Thoracic aorta (tissue), 2 donors: ENCODE results near the gene A2M. TPM values are rescaled to one million over a fixed set of nuclear protein-coding genes. Genes with fewer than 3 reads are reported as not detected.

ENCODE experiments used
- ATAC-seq: fragments of 150-250 bp; one replicate; pipeline ENCODE4 v1.8.0; 2017; ENCODE audit warnings: low read depth; ENCODE audit not compliant: insufficient number of reproducible peaks, low FRiP score
- DNase-seq: peaks from one replicate; pipeline ENCODE4 v3.0.0-alpha.2; 2020; ENCODE audit warnings: low spot score
- H3K27ac ChIP-seq, 2 donors: fragments of 200-600 bp; sonication (generic); 1 replicate in 1 of 2; 2 replicates in 1 of 2; pipeline ENCODE4 v1.5.1; 2016; ENCODE audit warnings: mild to moderate bottlenecking in 2 of 2, moderate library complexity in 2 of 2
- H3K27me3 ChIP-seq: fragments of 200-600 bp; sonication (generic); replicated peaks from 2 replicates; pipeline ENCODE4 v1.6.0; 2016; ENCODE audit warnings: mild to moderate bottlenecking; ENCODE audit not compliant: insufficient read depth
- H3K36me3 ChIP-seq: fragments of 200-600 bp; sonication (generic); one replicate; pipeline ENCODE4 v1.5.1; 2016
- H3K4me1 ChIP-seq, 2 donors: fragments of 200-600 bp; sonication (generic); 1 replicate in 1 of 2; 2 replicates in 1 of 2; pipeline versions ENCODE4 v1.5.1 to v1.6.0; 2016; ENCODE audit warnings: low read depth in 2 of 2, mild to moderate bottlenecking in 1 of 2; ENCODE audit not compliant: control insufficient read depth in 1 of 2
- H3K4me3 ChIP-seq: fragments of 200-600 bp; sonication (generic); 2 replicates; pipeline ENCODE4 v1.5.1; 2016; ENCODE audit warnings: mild to moderate bottlenecking
- H3K9me3 ChIP-seq: fragments of 200-600 bp; sonication (generic); 2 replicates; pipeline ENCODE4 v1.5.1; 2016
- total RNA-seq, 2 donors: library from RNA; depleted of rRNA; stranded (reverse); fragments of >200 nt; gene quantifications; one replicate each; pipeline versions ENCODE4 v1.1.0 to v1.2.3, GENCODE V29; 2016
- TF ChIP-seq, protein P1 (sequence below): fragments of 200-600 bp; sonication (generic); IDR thresholded peaks from one replicate; pipeline ENCODE4 v1.5.1; 2019; ENCODE audit warnings: antibody characterized with exemption

Gene A2M
- total RNA-seq, 2 donors from 2014 or later: 1,073 to 1,118 TPM

DNA sequence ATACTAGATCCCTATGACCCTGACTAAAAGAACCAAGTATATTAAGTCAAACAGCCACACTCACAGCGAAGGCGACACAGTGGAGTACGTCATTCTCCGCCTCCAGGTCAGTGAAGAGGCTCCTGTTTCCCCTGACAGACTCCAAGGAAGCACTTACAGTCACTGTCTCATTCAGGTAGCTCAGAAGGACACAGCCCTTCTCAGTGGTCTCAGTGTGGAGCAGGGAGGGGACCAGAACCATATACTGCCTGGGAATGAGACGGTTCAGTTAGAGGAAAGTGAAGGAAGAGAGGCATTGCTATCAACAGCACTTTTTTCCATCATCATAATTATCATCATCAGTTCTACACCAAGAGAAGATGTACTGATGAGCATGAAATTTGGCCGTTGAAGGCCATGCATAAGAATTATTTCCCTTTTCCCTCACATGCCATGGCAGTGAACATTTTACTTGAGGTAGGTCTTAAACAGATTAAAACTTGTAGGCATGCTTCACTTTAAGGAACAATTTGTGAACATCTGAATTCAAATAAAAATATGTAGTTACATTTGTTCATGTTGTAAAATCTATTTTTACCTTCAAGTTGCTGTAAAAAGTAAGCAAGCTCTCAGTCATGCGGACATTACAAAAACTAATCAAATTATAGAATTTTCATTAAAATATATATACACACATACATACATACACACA, 2.3 kb downstream of the A2M start:
- peak overlapping the region; percentile 66 for H3K4me3 ChIP-seq
- peaks cover 26 to 43% of the 10 kb centered on the region in 2 donors for H3K4me1 ChIP-seq
- peaks cover 25% of the 10 kb centered on the region for H3K36me3 ChIP-seq
- no peaks in the 10 kb centered on the region for H3K9me3 ChIP-seq
- no peaks in the 10 kb centered on the region for H3K27me3 ChIP-seq
- DNase-seq: no peak
- H3K27ac ChIP-seq: peak overlapping the region; percentile 25 to 39
- TF ChIP-seq, protein P1, sequence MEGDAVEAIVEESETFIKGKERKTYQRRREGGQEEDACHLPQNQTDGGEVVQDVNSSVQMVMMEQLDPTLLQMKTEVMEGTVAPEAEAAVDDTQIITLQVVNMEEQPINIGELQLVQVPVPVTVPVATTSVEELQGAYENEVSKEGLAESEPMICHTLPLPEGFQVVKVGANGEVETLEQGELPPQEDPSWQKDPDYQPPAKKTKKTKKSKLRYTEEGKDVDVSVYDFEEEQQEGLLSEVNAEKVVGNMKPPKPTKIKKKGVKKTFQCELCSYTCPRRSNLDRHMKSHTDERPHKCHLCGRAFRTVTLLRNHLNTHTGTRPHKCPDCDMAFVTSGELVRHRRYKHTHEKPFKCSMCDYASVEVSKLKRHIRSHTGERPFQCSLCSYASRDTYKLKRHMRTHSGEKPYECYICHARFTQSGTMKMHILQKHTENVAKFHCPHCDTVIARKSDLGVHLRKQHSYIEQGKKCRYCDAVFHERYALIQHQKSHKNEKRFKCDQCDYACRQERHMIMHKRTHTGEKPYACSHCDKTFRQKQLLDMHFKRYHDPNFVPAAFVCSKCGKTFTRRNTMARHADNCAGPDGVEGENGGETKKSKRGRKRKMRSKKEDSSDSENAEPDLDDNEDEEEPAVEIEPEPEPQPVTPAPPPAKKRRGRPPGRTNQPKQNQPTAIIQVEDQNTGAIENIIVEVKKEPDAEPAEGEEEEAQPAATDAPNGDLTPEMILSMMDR: no peak
- ATAC-seq: no peak

DNA sequence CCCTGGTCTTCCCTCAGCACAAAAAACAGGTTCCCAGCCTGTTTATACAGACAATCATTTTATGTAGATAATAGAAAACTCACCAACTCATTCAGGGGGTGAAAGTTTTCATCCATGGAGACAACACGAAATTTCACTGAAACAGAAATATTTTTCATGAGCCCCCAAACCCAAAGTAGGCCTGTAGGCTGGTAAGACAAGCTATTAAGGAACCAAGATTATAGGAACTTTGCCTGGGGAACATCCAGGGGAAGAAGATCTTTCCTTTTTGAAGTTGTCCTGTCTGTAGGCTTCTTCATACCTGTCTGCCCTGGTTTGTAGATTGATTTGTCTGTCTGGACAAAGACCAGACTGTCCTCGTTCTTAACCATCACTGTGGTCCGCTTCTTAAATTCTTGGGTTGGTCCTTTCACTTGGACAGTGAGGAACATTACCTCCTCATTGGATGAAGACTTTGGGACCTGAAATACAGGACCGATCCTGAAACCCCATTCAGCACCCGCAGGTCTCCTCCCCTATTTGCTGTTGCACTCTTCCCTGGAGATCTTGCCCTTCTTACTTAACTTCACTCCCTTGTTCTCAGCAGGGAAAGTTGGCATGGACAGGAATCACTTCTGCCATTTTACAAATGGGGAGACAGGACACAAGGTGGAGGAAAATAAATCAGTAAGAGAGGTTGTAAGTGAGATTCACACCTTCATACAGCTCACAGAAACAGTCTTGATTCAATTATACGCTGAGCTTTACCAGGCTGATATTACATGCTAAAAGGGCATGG, 3.5 kb downstream of the A2M start:
- H3K4me3 ChIP-seq: peak overlapping the region; percentile 66
- ATAC-seq (no peak), DNase-seq (no peak)
- peaks cover 34% of the 10 kb centered on the region for H3K36me3 ChIP-seq
- peaks cover 15 to 32% of the 10 kb centered on the region in 2 donors for H3K4me1 ChIP-seq
- no peak overlapping the region for H3K27ac ChIP-seq
- no peaks in the 10 kb centered on the region for H3K9me3 ChIP-seq
- TF ChIP-seq, protein P1: no peak
- no peaks in the 10 kb centered on the region for H3K27me3 ChIP-seq

DNA sequence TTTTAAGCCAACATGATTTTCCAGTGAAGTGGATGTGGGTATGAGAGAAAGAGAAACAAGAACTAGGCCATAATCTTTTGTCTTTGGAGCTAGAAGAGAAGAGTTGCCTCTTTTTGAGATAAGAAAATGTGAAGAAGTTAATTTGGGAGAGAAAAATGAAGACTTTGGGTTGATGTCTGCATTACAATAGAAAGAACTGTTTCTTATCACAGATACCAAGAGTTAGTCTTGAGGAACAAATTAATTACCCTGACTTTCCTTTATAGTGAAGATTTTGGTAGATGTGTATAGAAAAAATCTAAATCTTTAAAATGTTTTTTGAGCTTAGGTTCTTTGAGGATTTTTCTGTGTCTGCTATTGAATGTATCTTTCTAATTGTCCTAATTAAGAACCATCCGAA, 4.2 kb downstream of the A2M start:
- Histone ChIP-seq H3K27me3 (no peaks in the 10 kb centered on the region), H3K36me3 (peaks cover 40% of the 10 kb centered on the region), H3K9me3 (no peaks in the 10 kb centered on the region), H3K4me3 (no peak overlapping the region), H3K4me1 (peaks cover 8 to 25% of the 10 kb centered on the region in 2 donors), H3K27ac (no peak overlapping the region)
- ATAC-seq (no peak), DNase-seq (no peak)
- TF ChIP-seq, protein P1: no peak

DNA sequence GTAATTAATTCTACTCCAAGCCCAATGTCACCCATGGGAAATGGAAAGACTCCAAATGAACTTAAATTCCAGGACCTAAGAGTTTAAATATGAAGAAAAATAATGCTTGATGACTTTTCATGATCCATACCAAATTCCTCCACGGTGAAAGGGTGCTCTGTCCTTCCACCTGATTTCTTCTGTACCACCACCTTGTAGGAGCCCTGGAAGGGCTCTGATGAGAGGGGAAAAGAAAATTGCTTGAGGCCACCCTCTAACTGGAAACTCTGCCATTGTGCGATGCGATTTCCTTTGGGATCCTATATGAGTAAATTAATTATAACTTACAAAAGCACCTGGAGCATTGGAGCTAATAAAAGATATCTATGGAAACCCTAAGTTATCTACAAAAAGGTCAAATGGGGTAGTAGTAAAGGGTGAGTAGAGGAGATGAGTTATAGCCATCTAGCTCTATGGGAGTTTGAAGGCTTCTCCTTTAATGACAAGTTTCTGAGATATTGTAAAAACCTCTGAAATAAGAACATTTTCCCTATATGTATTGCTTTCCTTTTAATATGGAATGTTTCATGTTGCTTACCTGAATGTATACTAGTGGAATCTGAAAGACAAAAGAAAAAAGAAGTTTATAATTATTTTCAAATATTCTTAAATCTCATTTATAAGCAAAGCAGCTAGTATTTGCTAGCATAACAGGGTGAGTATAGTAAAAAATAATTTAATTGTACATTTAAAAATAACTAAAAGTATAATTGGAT, 5.8 kb downstream of the A2M start:
- DNase-seq (no peak), ATAC-seq (no peak)
- H3K27me3 ChIP-seq: no peaks in the 10 kb centered on the region
- no peaks in the 10 kb centered on the region for H3K9me3 ChIP-seq
- H3K36me3 ChIP-seq: peaks cover 56% of the 10 kb centered on the region
- TF ChIP-seq, protein P1: no peak
- no peak overlapping the region for H3K27ac ChIP-seq
- no peak overlapping the region for H3K4me3 ChIP-seq
- H3K4me1 ChIP-seq: peaks cover 12 to 24% of the 10 kb centered on the region in 2 donors

DNA sequence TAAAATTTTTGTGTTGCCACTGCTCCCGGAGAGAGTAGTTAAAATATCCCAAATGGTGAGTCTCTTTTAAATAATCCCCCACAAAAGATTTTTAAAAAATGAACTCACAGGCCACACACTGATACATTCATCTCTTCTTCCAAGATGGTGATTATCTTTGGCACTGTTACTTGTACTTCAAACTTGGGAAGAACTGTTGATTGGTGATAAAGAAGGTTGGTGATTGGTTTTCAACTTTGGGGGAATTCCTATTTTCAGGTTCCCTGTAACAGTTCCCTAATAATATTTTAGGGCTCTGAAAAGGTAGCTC, 6.6 kb downstream of the A2M start:
- Histone ChIP-seq H3K27me3 (no peaks in the 10 kb centered on the region), H3K36me3 (peaks cover 62% of the 10 kb centered on the region), H3K9me3 (no peaks in the 10 kb centered on the region), H3K4me3 (no peak overlapping the region), H3K4me1 (peaks cover 12 to 24% of the 10 kb centered on the region in 2 donors), H3K27ac (no peak overlapping the region)
- DNase-seq (no peak), ATAC-seq (no peak)
- TF ChIP-seq, protein P1: no peak
